GM13977 (cell line): ENCODE data around the gene LDAH.

Source experiments
- DNase-seq: peaks from one replicate; pipeline ENCODE4 v3.0.0; 2012; ENCODE audit warnings: low spot score
- in situ Hi-C: fragments of 300-500 bp; cut with MboI; formaldehyde crosslinking; loops from one replicate; pipeline ENCODE4 v1.12.0; 2022; ENCODE audit warnings: low sequenced_read_pairs, low pct_unique_long_range_greater_than_20kb, mixed read lengths, inconsistent platforms; ENCODE audit not compliant: unreplicated experiment
- TF ChIP-seq, protein P1 (sequence below): IDR thresholded peaks from 2 replicates; pipeline ENCODE4 v1.5.1; 2012; ENCODE audit warnings: mild to moderate bottlenecking, control low read depth; ENCODE audit not compliant: insufficient read depth; ENCODE audit errors: extremely low read depth, missing control alignments

LDAH gene

DNA sequence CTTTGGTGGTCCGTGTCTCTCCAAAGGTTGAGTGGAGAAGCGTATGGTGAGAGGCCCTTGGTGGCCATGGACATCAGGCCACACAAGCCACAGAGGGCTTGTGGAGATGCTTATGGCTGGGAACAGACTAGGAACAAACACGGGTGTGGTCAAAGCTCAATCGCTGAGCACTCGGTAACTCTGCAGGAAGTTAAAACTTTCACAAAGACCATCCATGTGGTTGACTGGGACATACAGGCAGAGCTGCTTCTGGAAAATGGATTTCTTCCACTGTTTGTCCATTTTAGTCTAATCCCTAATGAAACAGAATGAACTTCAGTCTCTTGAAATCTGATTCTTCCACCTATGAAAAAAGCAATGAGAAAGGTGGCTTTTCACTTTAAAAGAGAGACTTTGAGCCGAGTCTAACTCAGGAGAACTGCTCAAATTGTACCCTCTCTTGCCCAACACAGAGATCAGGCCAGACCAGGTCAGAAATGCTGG lies 138.3 kb downstream of the LDAH start:
- TF ChIP-seq, protein P1, sequence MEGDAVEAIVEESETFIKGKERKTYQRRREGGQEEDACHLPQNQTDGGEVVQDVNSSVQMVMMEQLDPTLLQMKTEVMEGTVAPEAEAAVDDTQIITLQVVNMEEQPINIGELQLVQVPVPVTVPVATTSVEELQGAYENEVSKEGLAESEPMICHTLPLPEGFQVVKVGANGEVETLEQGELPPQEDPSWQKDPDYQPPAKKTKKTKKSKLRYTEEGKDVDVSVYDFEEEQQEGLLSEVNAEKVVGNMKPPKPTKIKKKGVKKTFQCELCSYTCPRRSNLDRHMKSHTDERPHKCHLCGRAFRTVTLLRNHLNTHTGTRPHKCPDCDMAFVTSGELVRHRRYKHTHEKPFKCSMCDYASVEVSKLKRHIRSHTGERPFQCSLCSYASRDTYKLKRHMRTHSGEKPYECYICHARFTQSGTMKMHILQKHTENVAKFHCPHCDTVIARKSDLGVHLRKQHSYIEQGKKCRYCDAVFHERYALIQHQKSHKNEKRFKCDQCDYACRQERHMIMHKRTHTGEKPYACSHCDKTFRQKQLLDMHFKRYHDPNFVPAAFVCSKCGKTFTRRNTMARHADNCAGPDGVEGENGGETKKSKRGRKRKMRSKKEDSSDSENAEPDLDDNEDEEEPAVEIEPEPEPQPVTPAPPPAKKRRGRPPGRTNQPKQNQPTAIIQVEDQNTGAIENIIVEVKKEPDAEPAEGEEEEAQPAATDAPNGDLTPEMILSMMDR, result no peak
- DNase-seq, result no peak
- in situ Hi-C loops, result no loop called here

DNA sequence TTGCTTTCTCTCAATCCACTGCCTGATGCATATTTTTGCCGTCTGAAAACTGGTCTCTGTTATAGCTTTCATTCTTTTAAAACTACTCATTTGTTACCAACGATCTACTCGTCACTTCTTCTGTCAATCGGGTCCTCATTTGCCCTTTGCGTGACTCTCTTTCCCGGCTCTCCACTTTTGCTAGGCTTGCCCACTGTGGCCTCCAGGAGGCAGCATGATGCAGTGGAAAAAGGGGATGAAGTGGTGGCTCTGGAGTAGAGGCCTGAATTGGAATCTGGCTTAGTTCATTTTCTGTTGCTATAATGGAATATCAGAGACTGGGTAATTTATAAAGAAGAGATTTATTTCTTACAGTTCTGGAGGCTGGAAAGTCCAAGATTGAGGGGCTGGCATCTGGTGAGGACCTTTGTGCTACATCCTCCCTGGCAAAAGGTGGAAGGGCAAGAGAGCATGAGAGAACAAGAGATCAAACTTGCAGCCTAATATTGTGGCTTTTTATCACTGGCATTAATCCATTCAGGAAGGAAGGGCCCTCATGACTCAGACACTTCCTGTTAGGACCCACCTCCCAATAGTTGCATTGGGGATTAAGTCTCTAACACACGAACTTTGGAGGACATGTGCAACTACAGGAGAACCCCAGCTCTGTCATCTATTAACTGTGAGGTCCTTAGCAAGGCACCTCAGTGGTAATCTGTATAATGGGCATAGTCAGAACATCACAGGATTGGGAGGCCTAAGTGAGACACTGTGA lies 140.6 kb downstream of the LDAH start:
- no peak for DNase-seq
- TF ChIP-seq, protein P1, result peak; percentile 48
- in situ Hi-C loops, result no loop called here

DNA sequence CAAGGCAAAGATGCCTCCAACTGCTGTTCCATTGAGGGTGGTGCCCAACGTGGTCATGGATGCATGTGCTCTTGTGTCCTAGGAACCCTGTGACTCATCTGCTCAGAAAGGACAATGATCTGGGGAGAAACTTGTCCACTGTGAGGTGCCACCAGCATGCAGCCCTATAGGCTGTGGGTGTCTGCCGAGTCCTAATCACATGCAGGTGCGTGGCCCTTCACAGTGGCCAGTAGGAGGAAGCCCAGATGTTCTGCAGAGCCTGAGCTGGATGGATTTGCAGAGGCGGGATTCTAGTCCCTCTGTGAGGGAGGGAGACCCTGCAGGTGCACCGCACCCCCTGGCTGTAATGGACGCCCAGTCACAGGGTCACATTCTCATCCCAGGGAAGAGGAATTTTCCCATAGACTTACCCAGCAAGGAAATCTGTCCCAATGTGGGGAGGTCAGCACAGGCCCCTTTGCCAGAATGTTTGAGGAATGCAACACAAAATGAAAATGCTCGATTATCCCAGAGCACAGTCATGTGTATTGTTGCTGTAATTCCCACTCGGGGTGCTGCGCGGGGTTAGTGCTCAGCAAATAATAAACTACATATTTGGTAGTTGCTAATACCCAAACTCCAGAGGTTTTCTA lies 142.0 kb downstream of the LDAH start:
- no peak for DNase-seq
- TF ChIP-seq, protein P1, result no peak
- in situ Hi-C loops, result no loop called here

DNA sequence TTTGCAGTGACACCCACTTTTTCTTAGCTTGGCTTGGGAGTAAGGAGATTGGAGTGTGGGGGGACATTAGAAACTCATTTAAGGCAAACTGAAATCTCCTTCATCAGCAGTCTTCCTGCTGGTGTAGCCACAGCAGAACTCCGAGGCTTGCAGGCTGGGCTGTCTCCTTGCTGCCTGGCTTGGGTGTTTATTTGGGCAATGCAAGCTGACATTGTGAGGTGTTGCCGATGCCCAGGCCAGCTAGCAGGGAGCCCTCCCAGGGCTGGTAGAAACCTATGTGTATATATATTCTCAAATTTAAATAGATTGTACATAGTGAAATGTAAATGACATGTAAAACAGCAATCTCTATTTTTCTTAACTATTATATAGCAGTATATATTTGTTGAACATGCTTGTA lies 144.1 kb downstream of the LDAH start:
- no peak for DNase-seq
- TF ChIP-seq, protein P1, result no peak
- in situ Hi-C loops, result no loop called here

DNA sequence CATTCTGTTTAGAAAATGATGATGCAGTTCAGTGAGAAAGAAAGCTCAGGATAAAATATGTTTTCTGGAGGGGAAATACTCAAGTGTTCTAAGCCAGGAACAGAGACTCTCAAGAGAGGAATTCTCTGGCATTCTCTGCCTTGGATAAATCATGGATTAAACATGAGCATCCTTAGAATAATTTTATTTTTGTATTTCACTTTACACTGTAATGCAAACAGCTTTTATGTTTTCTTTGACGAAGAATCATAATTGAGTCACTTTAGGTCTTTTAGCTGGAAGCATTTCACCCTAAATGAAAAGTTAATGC lies 144.9 kb downstream of the LDAH start:
- no peak for DNase-seq
- in situ Hi-C loops, result no loop called here
- TF ChIP-seq, protein P1, result no peak

DNA sequence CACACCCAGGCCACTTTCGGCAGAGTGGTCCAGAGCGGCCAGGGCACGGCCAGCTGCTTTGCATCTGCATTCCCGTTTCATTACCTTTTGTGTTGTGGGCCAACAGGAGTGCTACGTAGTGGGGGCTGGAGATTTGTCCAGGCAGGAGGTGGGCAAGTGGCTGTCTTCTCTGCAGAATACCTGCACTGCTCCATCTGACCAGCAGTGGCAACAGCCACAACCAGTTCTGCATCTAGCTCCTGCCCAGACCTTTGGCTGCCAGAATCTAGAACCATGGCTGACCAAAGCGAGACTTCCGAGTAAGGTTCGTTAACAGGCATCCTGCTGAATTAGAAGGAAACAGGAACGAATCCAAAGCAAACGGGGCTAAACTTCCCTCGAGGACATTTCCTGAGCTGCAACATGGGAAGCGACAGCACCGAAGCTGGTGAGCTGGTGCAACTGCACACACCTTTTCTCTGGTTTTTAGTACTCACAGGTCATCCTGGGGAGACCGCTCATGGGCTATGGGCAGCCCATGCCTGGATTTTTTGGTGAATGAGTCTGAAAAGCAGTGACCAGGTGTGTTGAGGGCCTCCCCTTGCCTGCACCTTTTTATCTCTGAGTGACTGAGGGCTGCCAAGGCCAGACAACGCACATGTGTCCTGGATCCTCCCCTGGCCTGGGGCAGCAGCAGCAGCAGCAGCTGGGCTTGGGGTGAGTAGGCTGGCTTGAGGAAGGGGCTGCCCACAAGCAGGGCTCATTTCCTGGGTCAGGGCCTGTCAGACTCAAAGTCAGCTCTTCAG lies 145.4 kb downstream of the LDAH start:
- TF ChIP-seq, protein P1, result peak; percentile 23
- DNase-seq, result peak; percentile 46
- in situ Hi-C loops, result no loop called here
